GM19239 (cell line): ENCODE results near the gene ASTN2.

ENCODE experiments used
- DNase-seq: peaks from one replicate; pipeline ENCODE4 v3.0.0; 2011; ENCODE audit warnings: low spot score; ENCODE audit not compliant: insufficient read length
- FAIRE-seq: peaks from 2 replicates; lab custom pipeline; 2011; peaks lifted over from hg19 to GRCh38; lab: Jason Lieb, UNC

ASTN2 gene

GRCh38 chr9:116736399-116737151 is 678.3 kb downstream of the ASTN2 start:
- FAIRE-seq: peak; percentile 40
- DNase-seq: no peak

GRCh38 chr9:116733010-116733641 is 681.7 kb downstream of the ASTN2 start:
- FAIRE-seq: no peak
- DNase-seq: no peak

GRCh38 chr9:116726602-116727001 is 688.3 kb downstream of the ASTN2 start:
- DNase-seq (no peak), FAIRE-seq (no peak)

GRCh38 chr9:116724123-116724522 is 690.7 kb downstream of the ASTN2 start:
- FAIRE-seq: no peak

GRCh38 chr9:116721944-116722343 is 692.9 kb downstream of the ASTN2 start:
- DNase-seq: no peak
- no peak for FAIRE-seq

More at GRCh38 chr9:116724123-116724522, 690.7 kb downstream of the ASTN2 start:
- no peak for DNase-seq

GRCh38 chr9:116721411-116721810 is 693.4 kb downstream of the ASTN2 start:
- FAIRE-seq (no peak), DNase-seq (no peak)

- FAIRE-seq (no peak), DNase-seq (no peak)
Measured at GRCh38 chr9:116720111-116720510, 694.7 kb downstream of the ASTN2 start.

- DNase-seq: no peak
- FAIRE-seq: no peak
Measured at GRCh38 chr9:116718111-116718510, 696.7 kb downstream of the ASTN2 start.

GRCh38 chr9:116717150-116717549 is 697.7 kb downstream of the ASTN2 start:
- DNase-seq (no peak), FAIRE-seq (no peak)

- FAIRE-seq: no peak
- DNase-seq: no peak
Measured at GRCh38 chr9:116716438-116716837, 698.4 kb downstream of the ASTN2 start.

- no peak for FAIRE-seq
- DNase-seq: no peak
Measured at GRCh38 chr9:116715751-116716150, 699.1 kb downstream of the ASTN2 start.

- FAIRE-seq (no peak), DNase-seq (no peak)
Measured at GRCh38 chr9:116713271-116713670, 701.6 kb downstream of the ASTN2 start.

GRCh38 chr9:116712781-116713180 is 702.1 kb downstream of the ASTN2 start:
- DNase-seq (no peak), FAIRE-seq (no peak)

GRCh38 chr9:116706310-116707290 is 708.3 kb downstream of the ASTN2 start:
- no peak for FAIRE-seq
- DNase-seq: no peak

- FAIRE-seq: peak; percentile 45
- DNase-seq: no peak
Measured at GRCh38 chr9:116705531-116705930, 709.3 kb downstream of the ASTN2 start.

GRCh38 chr9:116704470-116704869 is 710.4 kb downstream of the ASTN2 start:
- DNase-seq: no peak
- FAIRE-seq: no peak

- no peak for FAIRE-seq
Measured at GRCh38 chr9:116703634-116704033, 711.2 kb downstream of the ASTN2 start.

GRCh38 chr9:116701940-116702642 is 712.8 kb downstream of the ASTN2 start:
- FAIRE-seq: no peak
- no peak for DNase-seq

More at GRCh38 chr9:116703634-116704033, 711.2 kb downstream of the ASTN2 start:
- DNase-seq: no peak

GRCh38 chr9:116700882-116701865 is 713.7 kb downstream of the ASTN2 start:
- DNase-seq: no peak
- no peak for FAIRE-seq
